Fibroblast of the aortic adventitia (primary cell): Measurements from ENCODE around the gene GAK. TPM values are rescaled to one million over a fixed set of nuclear protein-coding genes. Genes with fewer than 3 reads are reported as not detected.

ENCODE experiments used
- DNase-seq: peaks from one replicate; pipeline ENCODE4 v3.0.0-alpha.2; 2010; ENCODE audit warnings: low read depth
- H3K4me3 ChIP-seq: 2 replicates; pipeline ENCODE4 v1.5.1; 2011; ENCODE audit warnings: low read depth, mild to moderate bottlenecking, control low read depth, low read length, moderate library complexity
- CTCF ChIP-seq: IDR thresholded peaks from 2 replicates; pipeline ENCODE4 v1.5.1; 2011; ENCODE audit warnings: mild to moderate bottlenecking, low read length, control low read depth, inconsistent platforms; ENCODE audit not compliant: insufficient read depth
- total RNA-seq: library from RNA; depleted of rRNA; stranded (reverse); fragments of >200 nt; gene quantifications from 2 replicates; pipeline ENCODE4 v1.2.3, GENCODE V29; 2012; ENCODE audit warnings: low replicate concordance

Gene GAK
- total RNA-seq, 1 donor: 49.4 TPM

- no peak for TF ChIP-seq CTCF
- H3K4me3 ChIP-seq: no peak overlapping the region
- no peak for DNase-seq
These were observed 55.3 kb downstream of the GAK start for GRCh38 chr4:876780-877179.

- TF ChIP-seq CTCF: no peak
- no peak for DNase-seq
- H3K4me3 ChIP-seq: no peak overlapping the region
These were observed 56.2 kb downstream of the GAK start for GRCh38 chr4:875818-876423.

GRCh38 chr4:874971-875817 is 56.9 kb downstream of the GAK start:
- no peak for TF ChIP-seq CTCF
- DNase-seq: no peak
- H3K4me3 ChIP-seq: no peak overlapping the region

- TF ChIP-seq CTCF: no peak
- no peak overlapping the region for H3K4me3 ChIP-seq
- DNase-seq: no peak
These were observed 58.1 kb downstream of the GAK start for GRCh38 chr4:874056-874455.

GRCh38 chr4:872241-872981 is 59.7 kb downstream of the GAK start:
- no peak for DNase-seq
- no peak overlapping the region for H3K4me3 ChIP-seq
- no peak for TF ChIP-seq CTCF

GRCh38 chr4:871484-871883 is 60.6 kb downstream of the GAK start:
- no peak for DNase-seq
- no peak for TF ChIP-seq CTCF
- H3K4me3 ChIP-seq: no peak overlapping the region
